GM18909 (cell line): ENCODE results near the gene DUSP16.
"Not testable (repeated sequence)": the region's sequence is repeated elsewhere in the genome, so short reads cannot be mapped to it uniquely, and the experiment has no call there.

Source experiments
- ATAC-seq: cut with Tn5 transposase; IDR thresholded peaks from one replicate; pipeline ENCODE4 v1.9.1; 2021; ENCODE audit warnings: mild to moderate bottlenecking; ENCODE audit not compliant: unreplicated experiment, poor library complexity

DUSP16 gene

DNA sequence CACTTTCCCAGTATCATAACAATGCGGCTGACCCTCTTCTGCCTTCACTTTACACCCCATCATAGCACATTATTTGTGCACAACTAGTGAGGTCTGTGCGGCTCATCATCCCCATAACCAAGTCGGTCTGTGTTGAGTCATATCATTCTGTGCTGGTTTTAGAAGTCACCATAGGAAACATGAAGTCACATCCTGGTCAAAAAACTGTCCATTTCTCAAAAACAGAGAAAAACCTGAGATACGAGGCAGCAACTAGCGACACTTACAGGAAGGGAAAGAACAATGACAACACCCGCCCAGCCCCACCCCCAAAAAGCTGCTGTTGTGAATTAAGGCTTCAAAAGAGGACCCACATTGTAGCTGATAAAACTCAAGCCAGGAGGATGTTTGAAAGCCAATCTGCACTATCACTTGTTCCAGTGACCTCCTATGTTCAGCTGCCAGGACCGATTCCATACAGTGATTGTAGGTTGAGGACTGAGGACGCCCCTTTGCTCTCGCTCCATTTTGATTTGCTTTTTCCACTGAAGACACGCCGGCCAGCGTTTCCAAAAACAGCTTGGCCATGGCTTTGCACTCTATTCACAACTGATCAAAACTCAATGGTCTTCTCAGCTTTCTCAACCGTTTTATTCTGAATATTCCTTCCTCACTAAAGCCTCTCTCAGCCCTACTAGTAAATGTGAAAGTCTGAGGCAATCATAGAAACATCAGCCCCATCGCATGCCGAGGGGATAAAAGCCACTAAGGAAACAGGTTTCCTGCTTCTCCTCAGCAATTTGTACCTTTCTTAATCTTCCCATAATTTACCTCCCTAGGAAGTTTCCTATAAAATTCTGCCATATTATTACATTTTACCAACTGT is 87.5 kb downstream of the DUSP16 start:
- ATAC-seq, result peak; percentile 96

DNA sequence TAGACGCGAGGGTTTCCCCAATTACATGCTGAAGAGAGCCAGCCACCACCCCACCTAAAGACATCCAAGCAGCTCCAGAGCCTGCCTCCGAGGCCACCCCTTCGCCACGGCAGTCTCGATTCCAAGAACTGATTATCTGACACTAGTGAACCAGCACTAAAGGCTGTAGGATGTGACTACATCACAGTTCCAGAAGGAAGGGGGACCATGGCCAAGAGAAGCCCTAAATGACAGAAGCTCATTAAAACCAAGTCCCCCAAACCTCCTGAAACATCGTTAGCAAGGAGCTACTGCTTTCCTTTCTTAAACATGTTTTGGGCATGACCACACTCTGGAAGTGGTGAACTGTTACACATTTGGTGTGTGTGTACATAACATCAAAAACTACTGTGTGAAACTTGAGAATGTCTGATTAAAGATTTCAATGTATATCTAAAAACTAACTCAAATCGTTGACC is 88.2 kb downstream of the DUSP16 start:
- ATAC-seq, result peak; percentile 33

DNA sequence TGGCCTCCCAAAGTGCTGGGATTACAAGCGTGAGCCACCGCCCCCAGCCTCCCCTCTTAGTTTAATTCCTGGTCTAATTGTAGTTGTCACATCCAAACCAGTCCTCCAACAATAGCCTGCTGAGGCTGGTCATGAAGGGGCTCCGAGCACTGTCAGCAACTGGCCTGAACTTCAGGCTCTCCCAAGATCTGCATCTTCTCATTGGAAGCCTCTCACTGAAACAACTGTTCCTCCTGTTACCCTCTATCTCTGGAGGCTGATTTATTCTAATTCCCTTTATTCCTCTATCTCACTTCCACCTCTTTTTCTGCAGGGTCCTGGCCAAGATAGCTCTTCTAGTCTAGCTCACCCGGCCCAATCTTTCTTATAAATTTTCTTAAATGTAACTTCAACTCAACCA is 89.4 kb downstream of the DUSP16 start:
- no peak for ATAC-seq

DNA sequence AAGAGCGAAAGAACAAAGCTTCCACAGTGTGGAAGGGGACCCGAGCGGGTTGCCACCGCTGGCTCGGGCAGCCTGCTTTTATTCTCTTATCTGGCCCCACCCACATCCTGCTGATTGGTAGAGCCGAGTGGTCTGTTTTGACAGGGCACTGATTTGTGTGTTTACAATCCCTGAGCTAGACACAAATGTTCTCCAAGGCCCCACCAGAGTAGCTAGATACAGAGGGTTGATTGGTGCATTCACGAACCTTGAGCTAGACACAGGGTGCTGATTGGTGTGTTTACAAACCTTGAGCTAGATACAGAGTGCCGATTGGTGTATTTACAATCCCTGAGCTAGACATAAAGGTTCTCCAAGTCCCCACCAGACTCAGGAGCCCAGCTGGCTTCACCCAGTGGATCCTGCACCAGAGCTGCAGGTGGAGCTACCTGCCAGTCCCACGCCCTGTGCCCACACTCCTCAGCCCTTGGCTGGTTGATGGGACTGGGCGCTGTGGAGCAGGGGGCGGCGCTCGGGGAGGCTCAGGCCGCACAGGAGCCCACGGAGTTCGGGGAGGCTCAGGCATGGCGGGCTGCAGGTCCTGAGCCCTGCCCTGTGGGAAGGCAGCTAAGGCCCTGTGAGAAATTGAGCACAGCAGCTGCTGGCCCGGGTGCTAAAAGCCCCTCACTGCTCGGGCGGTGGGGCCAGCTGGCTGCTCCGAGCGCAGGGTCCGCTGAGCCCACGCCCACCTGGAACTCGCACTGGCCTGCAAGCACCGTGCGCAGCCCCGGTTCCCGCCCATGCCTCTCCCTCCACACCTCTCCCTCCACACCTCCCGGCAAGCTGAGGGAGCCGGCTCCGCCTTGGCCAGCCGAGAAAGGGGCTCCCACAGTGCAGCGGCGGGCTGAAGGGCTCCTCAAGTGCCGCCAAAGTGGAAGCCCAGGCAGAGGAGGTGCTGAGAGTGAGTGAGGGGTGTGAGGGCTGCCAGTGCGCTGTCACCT is 90.4 kb downstream of the DUSP16 start:
- not testable (repeated sequence) for ATAC-seq

DNA sequence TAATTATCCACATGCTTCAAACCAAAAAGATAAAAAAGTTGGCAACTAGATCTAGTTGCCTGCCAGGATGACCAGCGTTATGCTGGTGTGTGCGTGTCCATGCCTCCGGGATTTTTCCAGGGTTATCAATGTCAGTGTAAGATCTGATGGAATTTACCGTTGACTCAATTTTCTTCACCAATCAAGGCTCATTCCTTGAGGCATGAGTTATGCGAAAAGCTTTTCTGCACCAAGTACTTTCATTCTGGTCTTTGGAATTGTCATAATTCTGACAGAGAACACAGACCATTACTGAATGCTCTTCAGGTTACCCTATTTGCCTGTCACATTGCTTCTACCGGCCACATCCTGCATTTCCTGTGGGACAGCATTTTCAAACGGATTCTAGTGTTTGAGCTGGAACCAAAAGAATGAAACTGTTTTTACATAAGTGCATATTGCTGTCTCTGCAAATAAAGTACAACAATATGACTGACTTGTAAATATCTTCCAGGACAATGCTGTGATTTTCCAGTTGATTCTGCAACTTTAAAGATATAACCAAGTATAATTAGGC is 91.8 kb downstream of the DUSP16 start:
- no peak for ATAC-seq

DNA sequence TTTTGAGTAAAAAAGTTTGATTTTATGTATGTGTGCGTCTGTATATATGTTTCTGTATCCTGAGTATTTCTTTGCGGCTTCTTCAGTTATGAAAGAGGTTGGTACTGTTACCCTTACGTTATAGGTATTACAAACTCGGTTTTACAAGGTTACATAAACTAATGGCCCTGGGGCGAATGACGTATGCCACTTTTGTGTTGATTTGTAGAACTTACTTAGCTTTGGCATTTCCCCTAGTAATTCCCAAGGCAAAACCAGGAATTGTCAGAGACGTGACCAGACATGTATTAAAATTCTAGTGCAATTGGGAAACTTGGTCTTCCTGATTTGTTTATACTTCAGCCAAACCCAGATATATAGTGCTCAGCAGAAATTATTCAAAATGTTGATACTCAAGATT is 93.3 kb downstream of the DUSP16 start:
- ATAC-seq, result no peak

DNA sequence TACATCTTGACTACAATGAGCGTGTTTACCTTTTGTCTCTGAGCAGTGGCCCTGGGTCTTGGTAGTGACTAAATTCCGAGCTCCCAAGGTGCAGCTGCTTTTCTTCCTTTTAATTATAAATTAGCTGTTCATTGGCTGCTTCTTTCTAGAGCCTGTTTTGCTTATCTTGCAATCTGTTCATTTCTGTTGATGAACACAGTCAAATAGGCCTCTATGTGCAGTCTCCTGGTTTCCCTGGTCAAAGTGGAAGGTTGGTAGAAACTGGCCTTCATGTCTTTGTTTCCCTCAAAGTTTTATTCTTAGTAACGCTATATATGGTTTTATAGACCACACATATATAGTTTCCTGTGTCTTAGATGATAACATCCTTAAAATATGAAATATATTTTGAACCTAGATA is 94.1 kb downstream of the DUSP16 start:
- no peak for ATAC-seq

DNA sequence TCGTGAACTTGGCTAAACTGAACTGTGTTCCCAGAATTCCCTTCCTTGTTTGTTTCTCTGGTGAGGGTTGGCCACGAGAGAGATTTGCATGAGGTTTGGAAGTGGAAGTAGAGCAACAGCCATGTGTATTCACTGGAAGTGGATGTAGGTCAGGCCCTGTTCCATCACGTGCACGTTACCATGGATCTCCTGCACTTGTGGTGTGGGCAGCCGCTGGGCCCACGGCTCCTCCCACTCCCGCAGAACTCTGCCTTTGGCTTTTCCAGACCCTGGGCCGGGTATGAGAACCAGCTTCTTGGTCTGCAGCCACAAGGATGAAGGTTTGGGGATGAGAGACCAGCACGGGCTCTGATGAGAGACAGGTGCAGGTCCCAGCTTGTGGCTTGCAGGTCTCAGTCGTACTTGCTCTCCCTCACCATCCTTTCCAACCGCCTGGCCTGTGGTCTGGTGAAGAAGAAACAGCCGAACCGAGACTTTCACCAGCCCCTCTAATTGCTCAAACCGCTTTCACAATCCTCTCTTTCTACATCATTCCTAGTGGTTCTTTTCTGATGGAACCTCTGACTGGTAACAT is 94.9 kb downstream of the DUSP16 start:
- no peak for ATAC-seq

DNA sequence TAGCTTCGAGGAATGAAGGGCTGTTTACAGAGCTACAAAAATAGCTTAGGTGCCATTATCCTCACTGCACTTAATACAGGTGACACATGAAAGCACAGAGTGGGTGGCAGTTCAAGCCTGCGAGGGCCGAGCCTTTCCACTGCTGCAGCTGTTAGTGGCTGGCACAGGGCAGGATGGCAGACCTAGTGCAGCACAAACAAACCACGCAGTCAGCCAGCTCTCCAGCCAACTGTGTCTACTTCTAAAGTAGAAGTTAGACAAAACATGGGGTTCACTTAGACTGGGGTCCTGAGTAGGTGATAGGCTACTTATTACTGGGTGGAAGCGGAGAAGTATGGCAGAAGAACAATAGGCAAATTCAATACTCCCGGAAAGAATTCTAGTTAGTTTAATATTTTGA is 95.4 kb downstream of the DUSP16 start:
- ATAC-seq, result no peak

DNA sequence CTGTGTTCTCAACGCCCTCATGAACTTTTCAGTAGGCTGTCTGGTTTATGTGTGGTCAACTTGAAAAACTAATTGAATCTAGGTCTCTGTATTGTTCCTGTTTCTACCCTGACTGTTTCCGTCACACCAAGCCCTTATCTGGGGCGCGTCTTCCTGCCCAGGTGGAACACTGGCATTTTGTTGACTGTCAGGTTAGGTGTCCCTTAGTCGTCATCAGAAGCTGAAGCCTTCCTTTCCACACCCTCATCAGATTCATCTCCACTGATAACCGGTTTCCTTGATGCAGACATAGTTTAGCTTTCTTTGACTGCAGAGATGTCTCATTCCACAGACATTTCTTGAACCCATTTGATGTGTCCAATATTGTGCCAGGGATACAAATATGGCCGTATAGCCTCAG is 96.5 kb downstream of the DUSP16 start:
- no peak for ATAC-seq

DNA sequence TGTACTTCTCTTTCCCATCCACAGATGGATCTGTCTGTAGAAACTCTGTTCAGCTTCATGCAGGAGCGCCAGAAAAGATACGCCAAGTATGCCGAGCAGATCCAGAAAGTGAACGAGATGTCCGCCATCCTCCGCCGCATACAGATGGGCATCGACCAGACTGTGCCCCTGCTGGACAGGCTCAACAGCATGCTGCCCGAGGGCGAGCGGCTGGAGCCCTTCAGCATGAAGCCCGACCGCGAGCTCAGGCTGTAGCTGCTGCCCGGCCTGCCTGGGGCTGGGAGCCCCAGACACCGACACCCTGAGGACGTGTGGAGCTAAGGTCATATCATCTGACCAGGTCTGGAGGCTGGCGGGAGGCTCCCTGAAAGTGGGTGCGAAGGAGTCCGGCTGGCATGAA is 97.1 kb downstream of the DUSP16 start:
- no peak for ATAC-seq

DNA sequence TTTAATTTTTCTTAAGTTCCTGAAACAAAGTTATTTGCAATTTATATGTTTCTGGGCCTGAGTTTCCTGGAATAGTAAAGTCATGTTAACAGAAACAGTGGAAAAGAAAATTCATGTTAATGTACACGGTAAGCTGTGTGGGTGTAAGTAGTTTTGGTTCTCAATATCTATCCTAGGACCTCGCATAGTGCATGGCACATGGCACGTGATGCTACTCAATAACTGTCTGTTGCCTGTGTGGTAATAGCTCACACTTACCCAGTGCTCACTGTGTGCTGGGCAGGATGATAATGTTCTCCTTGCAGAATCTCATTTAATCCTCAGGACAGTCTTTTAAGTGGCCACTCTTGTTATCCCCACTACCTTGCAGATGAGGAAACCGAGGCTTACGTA is 100.7 kb downstream of the DUSP16 start:
- no peak for ATAC-seq

DNA sequence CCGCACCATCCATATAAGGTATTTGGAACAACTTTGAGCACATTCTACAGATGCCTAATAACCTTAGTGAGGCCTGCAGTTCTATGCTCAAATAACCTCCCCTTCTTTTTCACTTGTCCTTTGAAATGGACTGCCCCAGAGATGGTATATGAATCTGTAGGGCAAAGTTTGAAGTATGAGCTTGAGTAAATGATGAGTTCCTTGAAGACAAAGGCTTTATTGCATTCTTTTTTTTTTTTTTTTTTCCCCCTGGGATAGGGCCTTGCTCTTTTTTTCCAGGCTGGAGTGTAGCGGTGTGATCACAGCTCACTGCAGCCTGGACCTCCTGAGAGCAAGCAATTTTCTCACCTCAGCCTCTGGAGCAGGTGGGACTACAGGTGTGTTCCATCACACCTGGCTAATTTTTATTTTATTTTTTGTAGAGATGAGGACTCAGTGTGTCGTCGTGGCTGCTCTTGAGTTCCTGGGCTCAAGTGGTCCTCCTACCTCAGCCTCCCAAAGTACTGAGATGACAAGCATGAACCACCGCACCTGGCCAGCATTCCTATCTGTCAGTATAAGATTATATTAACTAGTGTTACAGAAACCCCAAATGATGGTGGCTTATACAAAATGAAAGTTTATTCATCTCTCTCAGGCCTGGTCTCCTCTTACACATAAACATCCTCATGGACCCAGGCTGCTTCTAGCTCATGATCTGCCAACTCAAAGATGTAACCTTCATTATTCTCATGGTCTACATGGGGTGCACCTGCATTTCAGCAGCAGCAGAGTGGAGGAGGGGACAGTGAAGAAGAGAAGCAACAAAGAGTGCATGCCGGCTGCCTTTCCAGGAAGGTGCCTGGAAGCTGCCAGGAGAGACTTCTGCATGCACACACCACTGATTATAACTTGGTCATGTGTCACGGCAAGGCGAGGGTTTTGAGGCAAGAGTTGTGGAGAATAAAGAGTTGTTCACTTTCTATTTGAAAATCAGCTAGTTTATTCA is 101.4 kb downstream of the DUSP16 start:
- ATAC-seq, result no peak

DNA sequence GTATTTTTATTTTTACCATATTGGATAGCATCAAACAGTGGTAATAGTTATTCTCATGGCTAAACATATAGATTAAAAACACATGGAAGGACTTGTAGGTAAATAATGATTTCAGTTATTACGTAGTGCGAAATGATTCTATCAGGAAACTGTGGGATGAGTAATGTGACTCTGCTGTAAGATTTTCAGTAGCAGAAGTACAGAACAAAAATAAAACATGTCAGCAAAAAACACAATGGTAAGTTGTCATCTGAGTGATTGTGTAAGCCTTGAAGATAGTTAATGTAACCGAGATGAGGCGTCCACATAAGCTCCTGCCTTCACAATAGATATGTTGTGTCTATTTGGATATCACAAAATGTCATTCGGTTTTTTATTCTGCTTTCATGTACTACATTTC is 106.0 kb downstream of the DUSP16 start:
- ATAC-seq, result no peak

DNA sequence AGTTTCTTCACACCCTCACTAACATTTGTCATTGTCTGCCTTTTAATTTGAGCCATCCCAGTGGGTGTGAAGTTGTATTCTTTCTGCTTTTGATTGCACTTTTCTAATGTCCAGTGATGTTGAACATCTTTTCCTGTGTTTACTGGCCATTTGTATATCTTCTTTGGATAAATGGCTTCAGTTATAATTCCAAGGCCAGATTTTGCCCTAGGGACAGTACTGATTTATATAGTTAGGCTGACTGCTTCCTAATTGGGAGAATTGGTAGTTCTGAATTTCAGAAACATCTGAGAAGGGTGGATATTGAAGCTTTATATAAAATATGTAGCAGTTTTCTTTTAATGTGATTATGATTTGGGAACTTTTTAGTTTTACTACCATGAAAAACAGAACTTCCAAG is 108.3 kb downstream of the DUSP16 start:
- no peak for ATAC-seq

DNA sequence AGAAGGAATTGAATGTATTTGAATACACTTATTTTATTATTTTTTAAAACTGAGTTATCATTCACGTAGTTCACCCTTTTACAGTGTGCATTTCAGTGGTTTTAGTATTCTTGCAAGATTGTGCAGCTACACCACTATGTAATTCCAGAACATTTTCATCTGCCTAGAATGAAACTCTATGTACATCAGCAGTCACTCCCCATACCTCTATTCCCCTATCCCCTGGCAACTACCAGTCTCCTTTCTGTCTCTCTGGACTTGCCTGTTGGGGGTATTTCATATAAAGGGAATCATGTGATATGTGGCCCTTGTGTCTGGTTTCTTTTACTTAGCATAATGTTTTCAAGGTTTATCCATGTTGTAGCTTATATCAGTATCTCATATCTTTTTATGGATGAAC is 109.0 kb downstream of the DUSP16 start:
- no peak for ATAC-seq

DNA sequence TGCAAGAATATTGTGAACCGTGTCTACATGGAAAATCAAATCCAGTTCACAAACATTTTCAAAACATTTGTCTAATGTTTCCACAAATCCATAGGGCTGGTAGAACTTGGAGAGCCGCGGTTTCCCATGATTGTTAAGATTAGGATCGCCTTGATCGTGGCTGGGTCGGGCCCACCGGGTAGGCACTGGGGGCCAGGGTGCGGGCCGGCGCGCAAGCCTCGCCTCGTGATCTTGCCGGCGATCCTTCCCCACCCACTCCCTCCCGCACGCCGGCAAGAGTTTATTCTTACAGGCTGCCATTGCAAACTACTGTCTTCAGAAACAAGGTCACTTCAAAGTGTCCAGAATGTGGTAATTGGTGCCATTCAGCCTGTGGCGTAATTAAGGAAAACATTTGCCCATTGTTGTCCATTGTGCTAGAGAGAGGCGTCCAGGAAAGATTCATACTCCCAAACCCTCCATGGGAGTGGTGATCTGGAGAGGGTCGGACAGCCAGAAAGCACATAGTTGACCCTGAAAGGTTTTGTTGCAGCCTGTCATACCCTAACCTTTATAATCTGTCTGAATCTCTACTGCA is 110.2 kb downstream of the DUSP16 start:
- no peak for ATAC-seq

DNA sequence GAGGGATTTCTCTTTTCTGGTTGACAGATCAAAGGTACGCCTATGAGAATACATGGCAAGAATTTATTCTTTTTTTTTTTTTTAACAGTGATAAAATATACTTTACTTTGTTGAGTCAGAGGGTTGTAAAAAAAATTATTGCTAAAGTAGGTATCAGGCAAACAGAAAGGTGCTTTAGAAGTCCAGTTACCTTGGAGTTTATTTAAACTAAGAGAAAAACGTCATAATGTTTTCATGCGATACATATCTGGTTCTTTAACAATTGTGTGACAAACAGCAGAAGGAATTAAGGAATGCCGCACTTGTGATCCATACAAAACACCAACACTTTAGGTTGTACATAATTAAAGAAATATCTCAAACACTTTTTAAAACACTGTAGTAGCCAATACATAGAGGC is 111.6 kb downstream of the DUSP16 start:
- no peak for ATAC-seq

DNA sequence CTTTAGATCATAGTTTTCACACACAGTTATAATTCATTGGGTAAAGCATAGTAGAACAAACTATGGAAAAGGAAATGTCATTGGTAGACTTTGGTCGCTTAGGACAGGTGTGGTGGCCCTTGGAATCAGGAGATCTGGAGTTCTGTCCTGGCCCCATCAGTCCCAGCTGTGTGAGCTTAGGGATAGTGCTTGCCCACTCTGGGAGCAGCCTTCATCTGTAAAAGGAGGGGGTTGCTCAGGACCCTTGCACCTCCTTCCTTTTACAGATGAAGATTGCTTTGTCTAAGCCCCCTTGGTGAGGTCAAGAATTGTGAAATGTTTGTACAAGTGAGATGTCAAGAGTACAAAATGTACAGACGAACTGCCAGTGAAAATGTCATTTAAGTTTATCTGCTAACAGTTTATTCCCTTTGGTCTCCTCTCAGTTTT is 112.6 kb downstream of the DUSP16 start:
- no peak for ATAC-seq
